ENCODE measurements around the gene RPS6KB2. TPM values are rescaled to one million over a fixed set of nuclear protein-coding genes. Genes with fewer than 3 reads are reported as not detected.

RPS6KB2 gene
- total RNA-seq, 1 experiment from 2014 or later: 54.0 TPM

- Histone ChIP-seq H3K4me2 (peak overlapping the region; percentile 98), H4K20me1 (ENCODE audit: insufficient read depth) (no peaks in the 10 kb centered on the region; the same call in 1 of the 2 replicates), H3K4me3 (peak overlapping the region; percentile 95; the same call in 1 of the 2 replicates), H3K27me3 (ENCODE audit: insufficient read depth, low read depth) (no peaks in the 10 kb centered on the region), H3F3A (ENCODE audit: insufficient read depth, low read depth) (peaks cover 31% of the 10 kb centered on the region; the same call in 1 of the 2 replicates), H3K4me1 (replicated peaks; ENCODE audit: insufficient read depth) (peaks cover 24% of the 10 kb centered on the region), H3K9me3 (ENCODE audit: insufficient read depth, low read depth) (no peaks in the 10 kb centered on the region), H2AFZ (no peak overlapping the region), H3K9me2 (ENCODE audit: insufficient read depth) (no peaks in the 10 kb centered on the region), H3K27ac (no peak overlapping the region), H3K36me3 (ENCODE audit: low read depth) (no peaks in the 10 kb centered on the region), H3K79me2 (ENCODE audit: low read depth) (peaks cover 21% of the 10 kb centered on the region)
- intact Hi-C loops (cut with micrococcal nuclease; ENCODE audit: unreplicated experiment): no loop called here
- CTCF ChIA-PET: no interaction called here
- POLR2A ChIA-PET (ENCODE audit: unreplicated experiment): interaction anchor here (0.6 kb wide), 1 partner anchor 45 kb away, joined by 3 read pairs; no protein-coding TSS in a partner anchor
- TF ChIP-seq CTCF (conservative IDR thresholded peaks at IDR 0.05): no peak
- no peak for TF ChIP-seq EZH2 (IDR thresholded peaks at IDR 0.05; ENCODE audit: low read depth)
- no peak for DNase-seq
- TSS peak; percentile 33 for BruUV-seq (replicated peaks)
Measured at GRCh38 chr11:67429722-67430121, 1.4 kb downstream of the RPS6KB2 start.

- H3K4me2 ChIP-seq: no peak overlapping the region
- H3K79me2 ChIP-seq (ENCODE audit: low read depth): peaks cover 21% of the 10 kb centered on the region
- no peaks in the 10 kb centered on the region for H3K27me3 ChIP-seq (ENCODE audit: insufficient read depth, low read depth)
- H3K9me2 ChIP-seq (ENCODE audit: insufficient read depth): no peaks in the 10 kb centered on the region
- no peaks in the 10 kb centered on the region for H3K9me3 ChIP-seq (ENCODE audit: insufficient read depth, low read depth)
- intact Hi-C loops (cut with micrococcal nuclease; ENCODE audit: unreplicated experiment): no loop called here
- ChIA-PET POLR2A (ENCODE audit: unreplicated experiment) (no interaction called here), CTCF (no interaction called here)
- no peaks in the 10 kb centered on the region for H3K36me3 ChIP-seq (ENCODE audit: low read depth)
- H3F3A ChIP-seq (ENCODE audit: insufficient read depth, low read depth): peaks cover 24% of the 10 kb centered on the region; the same call in 1 of the 2 replicates
- no peaks in the 10 kb centered on the region; the same call in 1 of the 2 replicates for H4K20me1 ChIP-seq (ENCODE audit: insufficient read depth)
- no peak overlapping the region for H3K4me3 ChIP-seq
- H3K27ac ChIP-seq: no peak overlapping the region
- H2AFZ ChIP-seq: no peak overlapping the region
- DNase-seq: no peak
- no TSS peak for BruUV-seq (replicated peaks)
- TF ChIP-seq EZH2 (IDR thresholded peaks at IDR 0.05; ENCODE audit: low read depth) (no peak), CTCF (conservative IDR thresholded peaks at IDR 0.05) (no peak)
- H3K4me1 ChIP-seq (replicated peaks; ENCODE audit: insufficient read depth): peaks cover 24% of the 10 kb centered on the region
Measured at GRCh38 chr11:67431346-67432249, 3.3 kb downstream of the RPS6KB2 start.

- CTCF ChIA-PET: no interaction called here
- H4K20me1 ChIP-seq (ENCODE audit: insufficient read depth): no peaks in the 10 kb centered on the region; the same call in 1 of the 2 replicates
- no peaks in the 10 kb centered on the region for H3K36me3 ChIP-seq (ENCODE audit: low read depth)
Measured at GRCh38 chr11:67432655-67433349, 4.5 kb downstream of the RPS6KB2 start.

More at GRCh38 chr11:67432655-67433349, 4.5 kb downstream of the RPS6KB2 start:
- intact Hi-C loops (cut with micrococcal nuclease; ENCODE audit: unreplicated experiment): no loop called here
- Histone ChIP-seq H3K4me3 (no peak overlapping the region), H2AFZ (no peak overlapping the region), H3K79me2 (ENCODE audit: low read depth) (peaks cover 21% of the 10 kb centered on the region), H3F3A (ENCODE audit: insufficient read depth, low read depth) (peaks cover 18% of the 10 kb centered on the region; the same call in 1 of the 2 replicates), H3K27ac (no peak overlapping the region), H3K9me3 (ENCODE audit: insufficient read depth, low read depth) (no peaks in the 10 kb centered on the region), H3K27me3 (ENCODE audit: insufficient read depth, low read depth) (no peaks in the 10 kb centered on the region), H3K4me2 (no peak overlapping the region), H3K4me1 (replicated peaks; ENCODE audit: insufficient read depth) (peaks cover 17% of the 10 kb centered on the region), H3K9me2 (ENCODE audit: insufficient read depth) (no peaks in the 10 kb centered on the region)
- DNase-seq: no peak
- BruUV-seq (replicated peaks): no TSS peak
- POLR2A ChIA-PET (ENCODE audit: unreplicated experiment): interaction anchor here (0.7 kb wide), 1 partner anchor 817 kb away, joined by 3 read pairs; no protein-coding TSS in a partner anchor
- TF ChIP-seq EZH2 (IDR thresholded peaks at IDR 0.05; ENCODE audit: low read depth): no peak
- no peak for TF ChIP-seq CTCF (conservative IDR thresholded peaks at IDR 0.05)

All from PC-9 (cell line).